ENCODE results near the gene JPT1. TPM values are rescaled to one million over a fixed set of nuclear protein-coding genes. Genes with fewer than 3 reads are reported as not detected.
A peak's percentile ranks its signal among the peaks of the same experiment; 100 is the strongest.

JPT1 gene
- total and polyA plus RNA-seq, 3 experiments from 2014 or later: 123 to 200 (median 189) TPM

GRCh38 chr17:75155191-75155601, 884 bp upstream of the JPT1 start:
- no peak for DNase-seq
- no peaks in the 10 kb centered on the region for H3K27me3 ChIP-seq (ENCODE audit: insufficient read depth, low read length, poor library complexity, severe bottlenecking)
- peaks cover 20% of the 10 kb centered on the region for H3K4me1 ChIP-seq (ENCODE audit: insufficient read depth, low read length)
- peaks cover 0 to 3% of the 10 kb centered on the region in 2 donors for H3K27me3 Mint-ChIP-seq
- peak overlapping the region in 5 of 8 donors; percentile 25 to 93 (median 78) for H3K27ac Mint-ChIP-seq
- H3K4me3 ChIP-seq (ENCODE audit: low read length): no peak overlapping the region
- peak overlapping the region; percentile 73 for H3K27ac ChIP-seq (ENCODE audit: low read depth, low read length)
- H3K36me3 ChIP-seq (ENCODE audit: insufficient read depth, low read length): no peaks in the 10 kb centered on the region
- no peaks in the 10 kb centered on the region for H3K9me3 ChIP-seq (ENCODE audit: low read length)
- ChIA-PET CTCF (interaction anchor here (1.5 to 2.4 kb wide), 3 partner anchors 17 to 46 kb away, joined by 4 to 11 read pairs (median 7); no protein-coding TSS in a partner anchor), POLR2A (interaction anchor here (0.6 to 1.9 kb wide), 7 partner anchors 23 to 301 kb away, joined by 3 to 8 read pairs (median 3); partner anchors contain the start of genes GGA3, MRPS7, NT5C and TMEM94)
- no peaks in the 10 kb centered on the region for H3K9me3 Mint-ChIP-seq
- H3K4me3 Mint-ChIP-seq: peak overlapping the region in 4 of 7 donors; percentile 30 to 98 (median 88)
- H3K36me3 Mint-ChIP-seq: peaks cover 0 to 9% (median 0%) of the 10 kb centered on the region in 3 donors
- peaks cover 25 to 32% (median 28%) of the 10 kb centered on the region in 3 donors for H3K4me1 Mint-ChIP-seq

GRCh38 chr17:75153780-75154194, 525 bp downstream of the JPT1 start:
- H3K36me3 ChIP-seq (ENCODE audit: insufficient read depth, low read length): no peaks in the 10 kb centered on the region
- Mint-ChIP-seq H3K9me3 (no peaks in the 10 kb centered on the region), H3K27ac (peak overlapping the region; percentile 39 to 93 (median 84)), H3K4me3 (peak overlapping the region; percentile 83 to 98 (median 89)), H3K27me3 (peaks cover 0 to 3% of the 10 kb centered on the region in 2 donors), H3K36me3 (peaks cover 0 to 12% (median 0%) of the 10 kb centered on the region in 3 donors), H3K4me1 (peaks cover 28 to 37% (median 35%) of the 10 kb centered on the region in 3 donors)
- H3K4me1 ChIP-seq (ENCODE audit: insufficient read depth, low read length): peaks cover 20% of the 10 kb centered on the region
- no peaks in the 10 kb centered on the region for H3K27me3 ChIP-seq (ENCODE audit: insufficient read depth, low read length, poor library complexity, severe bottlenecking)
- CTCF ChIA-PET: interaction anchor here (1.5 to 2.4 kb wide), 3 partner anchors 18 to 48 kb away, joined by 4 to 11 read pairs (median 7); no protein-coding TSS in a partner anchor
- POLR2A ChIA-PET: interaction anchor here (1.0 to 1.9 kb wide), 4 partner anchors 9 to 117 kb away, joined by 3 to 6 read pairs (median 3); partner anchors contain the start of gene MIF4GD
- H3K27ac ChIP-seq (ENCODE audit: low read depth, low read length): peak overlapping the region; percentile 73
- no peaks in the 10 kb centered on the region for H3K9me3 ChIP-seq (ENCODE audit: low read length)
- peak overlapping the region; percentile 85 for H3K4me3 ChIP-seq (ENCODE audit: low read length)
- DNase-seq: peak in 2 of 5 donors; percentile 14 to 15

GRCh38 chr17:75152922-75153779, 1.2 kb downstream of the JPT1 start:
- Histone ChIP-seq H3K36me3 (ENCODE audit: insufficient read depth, low read length) (no peaks in the 10 kb centered on the region), H3K4me3 (ENCODE audit: low read length) (peak overlapping the region; percentile 85), H3K4me1 (ENCODE audit: insufficient read depth, low read length) (peaks cover 20% of the 10 kb centered on the region), H3K27ac (ENCODE audit: low read depth, low read length) (peak overlapping the region; percentile 73), H3K27me3 (ENCODE audit: insufficient read depth, low read length, poor library complexity, severe bottlenecking) (no peaks in the 10 kb centered on the region), H3K9me3 (ENCODE audit: low read length) (no peaks in the 10 kb centered on the region)
- Mint-ChIP-seq H3K36me3 (peaks cover 0 to 18% (median 2%) of the 10 kb centered on the region in 3 donors), H3K4me3 (peak overlapping the region; percentile 83 to 98 (median 89)), H3K27ac (peak overlapping the region; percentile 39 to 93 (median 83)), H3K27me3 (peaks cover 0 to 3% of the 10 kb centered on the region in 2 donors), H3K4me1 (peaks cover 28 to 40% (median 39%) of the 10 kb centered on the region in 3 donors), H3K9me3 (no peaks in the 10 kb centered on the region)
- CTCF ChIA-PET: no interaction called here
- no peak for DNase-seq
- POLR2A ChIA-PET: no interaction called here

GRCh38 chr17:75152523-75152921, 1.8 kb downstream of the JPT1 start:
- ChIA-PET CTCF (no interaction called here), POLR2A (no interaction called here)
- peak overlapping the region in 7 of 8 donors; percentile 39 to 89 (median 81) for H3K27ac Mint-ChIP-seq
- Histone ChIP-seq H3K4me3 (ENCODE audit: low read length) (peak overlapping the region; percentile 85), H3K36me3 (ENCODE audit: insufficient read depth, low read length) (no peaks in the 10 kb centered on the region), H3K9me3 (ENCODE audit: low read length) (no peaks in the 10 kb centered on the region), H3K4me1 (ENCODE audit: insufficient read depth, low read length) (peaks cover 20% of the 10 kb centered on the region), H3K27me3 (ENCODE audit: insufficient read depth, low read length, poor library complexity, severe bottlenecking) (no peaks in the 10 kb centered on the region), H3K27ac (ENCODE audit: low read depth, low read length) (peak overlapping the region; percentile 28)
- H3K4me1 Mint-ChIP-seq: peaks cover 28 to 40% (median 39%) of the 10 kb centered on the region in 3 donors
- H3K4me3 Mint-ChIP-seq: peak overlapping the region; percentile 83 to 98 (median 89)
- peaks cover 0 to 3% of the 10 kb centered on the region in 2 donors for H3K27me3 Mint-ChIP-seq
- H3K36me3 Mint-ChIP-seq: peaks cover 0 to 24% (median 2%) of the 10 kb centered on the region in 3 donors
- DNase-seq: no peak
- no peaks in the 10 kb centered on the region for H3K9me3 Mint-ChIP-seq

GRCh38 chr17:75151930-75152329, 2.4 kb downstream of the JPT1 start:
- CTCF ChIA-PET: no interaction called here
- H3K27me3 Mint-ChIP-seq: peaks cover 0 to 3% of the 10 kb centered on the region in 2 donors
- H3K4me3 ChIP-seq (ENCODE audit: low read length): no peak overlapping the region
- POLR2A ChIA-PET: no interaction called here
- peak overlapping the region in 5 of 8 donors; percentile 39 to 89 (median 85) for H3K27ac Mint-ChIP-seq
- peaks cover 6% of the 10 kb centered on the region for H3K36me3 ChIP-seq (ENCODE audit: insufficient read depth, low read length)
- H3K9me3 Mint-ChIP-seq: no peaks in the 10 kb centered on the region
- H3K9me3 ChIP-seq (ENCODE audit: low read length): no peaks in the 10 kb centered on the region
- no peak for DNase-seq
- peaks cover 0 to 30% (median 8%) of the 10 kb centered on the region in 3 donors for H3K36me3 Mint-ChIP-seq
- H3K4me3 Mint-ChIP-seq: peak overlapping the region; percentile 83 to 98 (median 89)
- H3K27me3 ChIP-seq (ENCODE audit: insufficient read depth, low read length, poor library complexity, severe bottlenecking): no peaks in the 10 kb centered on the region
- H3K27ac ChIP-seq (ENCODE audit: low read depth, low read length): peak overlapping the region; percentile 28
- peaks cover 20% of the 10 kb centered on the region for H3K4me1 ChIP-seq (ENCODE audit: insufficient read depth, low read length)
- peaks cover 30 to 40% (median 39%) of the 10 kb centered on the region in 3 donors for H3K4me1 Mint-ChIP-seq

- Histone ChIP-seq H3K4me3 (ENCODE audit: low read length) (no peak overlapping the region), H3K4me1 (ENCODE audit: insufficient read depth, low read length) (peaks cover 10% of the 10 kb centered on the region), H3K27me3 (ENCODE audit: insufficient read depth, low read length, poor library complexity, severe bottlenecking) (no peaks in the 10 kb centered on the region), H3K36me3 (ENCODE audit: insufficient read depth, low read length) (peaks cover 13% of the 10 kb centered on the region), H3K9me3 (ENCODE audit: low read length) (no peaks in the 10 kb centered on the region), H3K27ac (ENCODE audit: low read depth, low read length) (no peak overlapping the region)
- H3K9me3 Mint-ChIP-seq: no peaks in the 10 kb centered on the region
- no peak for DNase-seq
- no peaks in the 10 kb centered on the region for H3K27me3 Mint-ChIP-seq
- H3K4me1 Mint-ChIP-seq: peaks cover 17 to 26% (median 24%) of the 10 kb centered on the region in 3 donors
- ChIA-PET POLR2A (no interaction called here), CTCF (interaction anchor here (0.9 to 1.0 kb wide), 2 partner anchors 24 to 34 kb away, joined by 4 to 6 read pairs; no protein-coding TSS in a partner anchor)
- peaks cover 0 to 53% (median 16%) of the 10 kb centered on the region in 3 donors for H3K36me3 Mint-ChIP-seq
- no peak overlapping the region for H3K4me3 Mint-ChIP-seq
- H3K27ac Mint-ChIP-seq: peak overlapping the region in 3 of 8 donors; percentile 1 to 76 (median 1)
These were observed 6.3 kb downstream of the JPT1 start for GRCh38 chr17:75147878-75148546.

- no peaks in the 10 kb centered on the region for H3K9me3 Mint-ChIP-seq
- CTCF ChIA-PET: interaction anchor here (1.7 to 3.3 kb wide), 2 partner anchors 15 to 32 kb away, joined by 9 read pairs; partner anchors contain the start of gene NT5C
- H3K4me1 ChIP-seq (ENCODE audit: insufficient read depth, low read length): peaks cover 2% of the 10 kb centered on the region
- H3K27ac Mint-ChIP-seq: peak overlapping the region in 3 of 8 donors; percentile 9 to 77 (median 22)
- no peak overlapping the region for H3K4me3 ChIP-seq (ENCODE audit: low read length)
- no peaks in the 10 kb centered on the region for H3K9me3 ChIP-seq (ENCODE audit: low read length)
- peaks cover 13% of the 10 kb centered on the region for H3K36me3 ChIP-seq (ENCODE audit: insufficient read depth, low read length)
- H3K4me1 Mint-ChIP-seq: peaks cover 6 to 15% (median 12%) of the 10 kb centered on the region in 3 donors
- DNase-seq: no peak
- H3K27me3 Mint-ChIP-seq: no peaks in the 10 kb centered on the region
- no peaks in the 10 kb centered on the region for H3K27me3 ChIP-seq (ENCODE audit: insufficient read depth, low read length, poor library complexity, severe bottlenecking)
- POLR2A ChIA-PET: no interaction called here
- H3K27ac ChIP-seq (ENCODE audit: low read depth, low read length): no peak overlapping the region
- peaks cover 0 to 58% (median 16%) of the 10 kb centered on the region in 3 donors for H3K36me3 Mint-ChIP-seq
- no peak overlapping the region for H3K4me3 Mint-ChIP-seq
These were observed 7.7 kb downstream of the JPT1 start for GRCh38 chr17:75146592-75146991.

All from CD8-positive, alpha-beta memory T cell (primary cell).